Measurements from ENCODE around the gene CNTN1. TPM values are rescaled to one million over a fixed set of nuclear protein-coding genes. Genes with fewer than 3 reads are reported as not detected.

Gene CNTN1
- total RNA-seq, 2 donors from 2014 or later, result 16.3 to 33.6 TPM

DNA sequence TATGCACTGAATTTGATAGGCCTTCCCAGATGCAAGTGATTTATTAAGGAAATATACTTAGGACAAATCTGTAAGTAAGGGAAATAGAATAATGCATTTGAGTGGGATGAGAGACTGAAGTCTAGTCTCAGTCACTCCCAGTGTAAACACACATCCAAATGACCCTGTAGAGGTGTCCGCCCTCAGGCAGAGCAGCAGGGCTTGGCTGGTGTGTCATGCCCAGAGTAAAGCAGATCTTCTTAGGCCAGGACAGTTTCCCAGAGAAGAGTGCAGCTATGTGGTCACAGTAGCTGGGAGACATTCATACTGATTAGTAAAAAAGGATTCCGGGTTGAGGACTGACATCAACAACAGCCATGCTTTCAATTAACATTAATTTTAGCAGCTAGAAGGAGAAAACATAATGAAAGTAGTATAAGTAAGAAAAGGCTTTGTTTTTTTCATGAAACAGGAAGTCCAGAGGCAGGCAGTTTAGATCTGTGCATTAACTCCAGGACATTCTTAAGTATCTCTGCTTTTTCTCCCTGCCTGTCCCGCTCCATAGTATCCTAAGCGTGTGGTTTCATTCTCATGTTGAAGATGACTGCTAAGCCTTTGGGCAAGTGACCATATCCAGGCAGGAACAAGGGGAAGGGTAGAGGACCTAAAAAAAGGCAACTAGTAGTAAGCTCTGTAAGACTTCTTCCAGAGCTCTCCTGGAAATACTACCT is 35.7 kb downstream of the CNTN1 start:
- Histone ChIP-seq H3K4me1 (replicated peaks) (no peaks in the 10 kb centered on the region), H3K36me3 (no peaks in the 10 kb centered on the region), H3K27ac (no peak overlapping the region), H3K4me3 (no peak overlapping the region), H3K27me3 (replicated peaks; ENCODE audit: insufficient read depth) (no peaks in the 10 kb centered on the region), H3K9me3 (no peaks in the 10 kb centered on the region)
- TF ChIP-seq POLR2A (IDR thresholded peaks at IDR 0.05) (no peak), POLR2AphosphoS5 (IDR thresholded peaks at IDR 0.05) (no peak)
- TF ChIP-seq, protein P1, sequence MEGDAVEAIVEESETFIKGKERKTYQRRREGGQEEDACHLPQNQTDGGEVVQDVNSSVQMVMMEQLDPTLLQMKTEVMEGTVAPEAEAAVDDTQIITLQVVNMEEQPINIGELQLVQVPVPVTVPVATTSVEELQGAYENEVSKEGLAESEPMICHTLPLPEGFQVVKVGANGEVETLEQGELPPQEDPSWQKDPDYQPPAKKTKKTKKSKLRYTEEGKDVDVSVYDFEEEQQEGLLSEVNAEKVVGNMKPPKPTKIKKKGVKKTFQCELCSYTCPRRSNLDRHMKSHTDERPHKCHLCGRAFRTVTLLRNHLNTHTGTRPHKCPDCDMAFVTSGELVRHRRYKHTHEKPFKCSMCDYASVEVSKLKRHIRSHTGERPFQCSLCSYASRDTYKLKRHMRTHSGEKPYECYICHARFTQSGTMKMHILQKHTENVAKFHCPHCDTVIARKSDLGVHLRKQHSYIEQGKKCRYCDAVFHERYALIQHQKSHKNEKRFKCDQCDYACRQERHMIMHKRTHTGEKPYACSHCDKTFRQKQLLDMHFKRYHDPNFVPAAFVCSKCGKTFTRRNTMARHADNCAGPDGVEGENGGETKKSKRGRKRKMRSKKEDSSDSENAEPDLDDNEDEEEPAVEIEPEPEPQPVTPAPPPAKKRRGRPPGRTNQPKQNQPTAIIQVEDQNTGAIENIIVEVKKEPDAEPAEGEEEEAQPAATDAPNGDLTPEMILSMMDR (IDR thresholded peaks at IDR 0.05), result no peak
- DNase-seq (ENCODE audit: low spot score), result no peak
- intact Hi-C loops (cut with DNase I), result no loop called here
- 87% methylated on average over 4 of the region's 4 CpGs for WGBS

DNA sequence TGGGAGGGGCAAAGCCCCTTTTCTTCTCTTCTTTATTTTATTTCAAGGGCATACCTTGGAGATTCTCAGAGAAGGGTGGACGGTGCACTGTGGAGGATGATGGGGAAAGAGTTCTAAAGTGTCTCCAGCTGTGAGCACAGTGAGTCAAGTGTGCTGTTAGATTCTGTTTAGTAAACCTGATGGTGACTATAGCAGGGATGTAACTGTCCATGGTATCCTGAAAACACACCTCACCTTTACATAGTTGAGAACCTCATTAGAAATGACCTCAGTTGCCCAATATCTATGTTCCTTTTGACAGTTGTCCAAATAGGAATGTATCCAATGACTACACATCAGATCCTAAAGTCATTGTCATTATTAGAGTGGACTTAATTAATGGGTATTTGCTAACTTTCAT is 38.0 kb downstream of the CNTN1 start:
- Histone ChIP-seq H3K4me3 (no peak overlapping the region), H3K4me1 (replicated peaks) (no peaks in the 10 kb centered on the region), H3K27ac (no peak overlapping the region), H3K27me3 (replicated peaks; ENCODE audit: insufficient read depth) (no peaks in the 10 kb centered on the region), H3K9me3 (no peaks in the 10 kb centered on the region), H3K36me3 (no peaks in the 10 kb centered on the region)
- TF ChIP-seq POLR2AphosphoS5 (IDR thresholded peaks at IDR 0.05) (no peak), POLR2A (IDR thresholded peaks at IDR 0.05) (no peak)
- TF ChIP-seq, protein P1 (IDR thresholded peaks at IDR 0.05), result no peak
- intact Hi-C loops (cut with DNase I), result no loop called here
- no peak for DNase-seq (ENCODE audit: low spot score)
- 84% methylated on average over 1 of the region's 1 CpG for WGBS

DNA sequence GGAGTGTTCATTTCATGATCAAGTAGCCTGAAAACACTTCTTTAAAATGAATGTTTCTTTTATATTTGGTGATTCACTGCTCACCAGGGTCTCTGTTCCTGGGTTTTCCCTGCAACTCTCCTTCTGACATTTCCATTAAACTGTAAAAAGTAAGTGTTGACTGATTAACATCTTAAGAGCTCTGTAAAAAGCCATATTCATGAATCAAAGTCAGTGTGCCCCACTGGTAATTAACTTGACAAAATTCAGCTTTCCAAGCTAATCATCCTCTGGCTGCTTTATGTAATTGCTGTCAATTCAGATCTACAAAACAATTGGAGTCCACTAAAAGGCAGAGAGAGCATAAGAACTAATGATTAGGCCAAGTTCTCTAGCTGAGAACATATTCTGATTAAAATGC is 41.6 kb downstream of the CNTN1 start:
- Histone ChIP-seq H3K9me3 (no peaks in the 10 kb centered on the region), H3K4me1 (replicated peaks) (no peaks in the 10 kb centered on the region), H3K36me3 (no peaks in the 10 kb centered on the region), H3K4me3 (no peak overlapping the region), H3K27ac (no peak overlapping the region), H3K27me3 (replicated peaks; ENCODE audit: insufficient read depth) (no peaks in the 10 kb centered on the region)
- intact Hi-C loops (cut with DNase I), result no loop called here
- TF ChIP-seq POLR2AphosphoS5 (IDR thresholded peaks at IDR 0.05) (no peak), POLR2A (IDR thresholded peaks at IDR 0.05) (no peak)
- TF ChIP-seq, protein P1 (IDR thresholded peaks at IDR 0.05), result no peak
- no peak for DNase-seq (ENCODE audit: low spot score)

DNA sequence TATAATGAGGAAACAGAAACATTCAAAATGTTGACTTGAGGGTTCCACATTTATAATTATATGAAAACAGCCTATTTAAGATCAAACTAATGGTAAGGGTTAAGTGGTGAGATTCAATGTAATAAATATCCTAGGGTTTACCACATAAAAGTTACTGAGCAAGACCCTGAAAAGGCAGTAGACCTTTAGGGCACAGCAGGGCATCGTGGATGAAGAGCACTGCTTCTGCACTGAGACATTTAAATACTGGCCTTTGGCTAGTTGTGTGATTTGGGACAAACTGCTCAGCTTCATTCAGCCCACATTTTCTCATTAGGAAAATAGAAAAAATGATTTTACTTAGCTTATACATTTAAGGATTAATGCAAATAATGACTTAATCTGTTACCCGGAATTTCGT is 42.0 kb downstream of the CNTN1 start:
- 92% methylated on average over 3 of the region's 3 CpGs for WGBS
- H3K27me3 ChIP-seq (replicated peaks; ENCODE audit: insufficient read depth), result no peaks in the 10 kb centered on the region
- no peak for DNase-seq (ENCODE audit: low spot score)

More for the DNA sequence above, 42.0 kb downstream of the CNTN1 start:
- H3K36me3 ChIP-seq, result no peaks in the 10 kb centered on the region
- H3K4me3 ChIP-seq, result no peak overlapping the region
- H3K9me3 ChIP-seq, result no peaks in the 10 kb centered on the region
- TF ChIP-seq POLR2A (IDR thresholded peaks at IDR 0.05) (no peak), POLR2AphosphoS5 (IDR thresholded peaks at IDR 0.05) (no peak)
- TF ChIP-seq, protein P1 (IDR thresholded peaks at IDR 0.05), result no peak
- no peaks in the 10 kb centered on the region for H3K4me1 ChIP-seq (replicated peaks)
- no peak overlapping the region for H3K27ac ChIP-seq
- intact Hi-C loops (cut with DNase I), result no loop called here

All from prostate gland (tissue), 2 donors.